HG03565 (cell line): ENCODE measurements around the gene JSRP1.

Experiments used
- ATAC-seq: cut with Tn5 transposase; IDR thresholded peaks from one replicate; pipeline ENCODE4 v1.9.1; 2021; ENCODE audit warnings: mild to moderate bottlenecking, moderate library complexity; ENCODE audit not compliant: unreplicated experiment

JSRP1 gene

GRCh38 chr19:2255982-2256685, at the start of gene JSRP1:
Gene JSRP1, minus strand, starts transcription at chr19:2256417. Its CDS starts 1,103 bp downstream, at chr19:2255314.
- ATAC-seq, result no peak

- ATAC-seq, result no peak
These were observed 49.4 kb upstream of the JSRP1 start for GRCh38 chr19:2305452-2306280.

DNA sequence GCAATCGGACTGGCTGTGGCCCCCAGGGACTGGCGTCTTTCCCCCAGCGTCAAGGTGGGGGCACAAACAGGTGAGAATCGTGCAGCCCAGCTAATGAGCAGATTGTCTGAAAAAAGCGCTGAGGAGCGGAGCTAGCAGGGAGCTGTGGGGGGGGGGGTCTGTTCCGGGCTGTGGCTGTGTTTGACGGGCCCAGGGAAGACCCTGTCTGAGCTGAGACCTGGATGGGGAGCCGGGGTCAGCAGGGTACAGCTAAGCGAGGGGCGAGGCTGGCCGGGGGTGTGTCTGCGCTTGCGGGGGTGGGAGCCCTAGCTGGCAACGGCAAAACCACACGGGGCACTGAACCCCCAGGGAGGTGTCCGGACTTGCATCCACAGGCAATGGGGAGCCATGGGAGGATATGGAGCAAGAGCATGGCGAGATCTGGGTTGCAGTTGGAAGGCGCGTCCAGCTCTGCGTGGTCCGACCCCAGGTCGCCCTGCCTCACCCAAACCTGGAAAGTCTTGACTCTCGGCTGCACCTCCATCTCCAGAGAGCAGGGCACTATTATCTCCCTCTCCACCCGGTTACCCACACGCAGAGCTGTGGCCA, 47.1 kb upstream of the JSRP1 start:
- ATAC-seq, result no peak

GRCh38 chr19:2302319-2303210, 46.3 kb upstream of the JSRP1 start:
- no peak for ATAC-seq

DNA sequence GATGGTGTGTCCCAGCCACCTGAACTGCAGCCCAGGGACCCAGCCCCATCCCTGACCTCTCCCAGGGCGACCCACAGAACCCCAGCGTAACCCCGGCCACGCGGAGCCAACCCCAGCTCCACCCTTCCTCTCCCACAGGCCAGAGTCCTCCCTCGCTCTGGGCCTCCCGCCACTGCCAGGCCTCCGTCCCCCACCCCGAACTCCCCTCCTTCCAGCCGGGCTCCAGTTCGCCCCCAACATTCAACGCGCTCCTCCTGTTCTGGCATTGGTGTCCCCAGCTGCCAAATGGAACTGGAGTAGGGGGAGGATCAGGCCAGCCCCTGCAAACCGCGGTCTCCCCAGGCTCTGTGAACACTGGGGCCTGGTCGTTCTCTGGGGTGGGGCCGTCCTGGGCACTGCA, 44.3 kb upstream of the JSRP1 start:
- ATAC-seq, result no peak

DNA sequence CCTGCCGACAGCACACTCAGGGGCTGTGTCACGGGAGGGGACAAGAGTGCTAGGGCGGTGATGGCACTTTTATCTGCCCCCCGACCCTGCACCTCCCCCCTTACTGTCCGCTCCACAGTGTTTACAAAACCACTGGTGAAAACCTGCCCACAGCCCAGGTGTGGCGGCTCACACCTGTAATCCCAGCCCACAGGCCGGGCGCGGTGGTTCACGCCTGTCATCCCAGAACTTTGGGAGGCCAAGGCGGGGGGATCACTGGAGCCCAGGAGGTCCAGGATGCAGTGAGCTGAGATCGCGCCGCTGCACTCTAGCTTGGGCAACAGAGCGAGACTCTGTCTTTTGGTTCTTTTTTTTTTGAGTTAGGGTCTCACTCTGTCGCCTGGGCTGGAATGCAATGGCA, 39.9 kb upstream of the JSRP1 start:
- ATAC-seq, result no peak

GRCh38 chr19:2294687-2295335, 38.6 kb upstream of the JSRP1 start:
- no peak for ATAC-seq

- ATAC-seq, result no peak
These were observed 35.1 kb upstream of the JSRP1 start for GRCh38 chr19:2291185-2291751.

- no peak for ATAC-seq
These were observed 34.4 kb upstream of the JSRP1 start for GRCh38 chr19:2290441-2291184.

GRCh38 chr19:2289714-2290435, 33.7 kb upstream of the JSRP1 start:
- ATAC-seq, result no peak

DNA sequence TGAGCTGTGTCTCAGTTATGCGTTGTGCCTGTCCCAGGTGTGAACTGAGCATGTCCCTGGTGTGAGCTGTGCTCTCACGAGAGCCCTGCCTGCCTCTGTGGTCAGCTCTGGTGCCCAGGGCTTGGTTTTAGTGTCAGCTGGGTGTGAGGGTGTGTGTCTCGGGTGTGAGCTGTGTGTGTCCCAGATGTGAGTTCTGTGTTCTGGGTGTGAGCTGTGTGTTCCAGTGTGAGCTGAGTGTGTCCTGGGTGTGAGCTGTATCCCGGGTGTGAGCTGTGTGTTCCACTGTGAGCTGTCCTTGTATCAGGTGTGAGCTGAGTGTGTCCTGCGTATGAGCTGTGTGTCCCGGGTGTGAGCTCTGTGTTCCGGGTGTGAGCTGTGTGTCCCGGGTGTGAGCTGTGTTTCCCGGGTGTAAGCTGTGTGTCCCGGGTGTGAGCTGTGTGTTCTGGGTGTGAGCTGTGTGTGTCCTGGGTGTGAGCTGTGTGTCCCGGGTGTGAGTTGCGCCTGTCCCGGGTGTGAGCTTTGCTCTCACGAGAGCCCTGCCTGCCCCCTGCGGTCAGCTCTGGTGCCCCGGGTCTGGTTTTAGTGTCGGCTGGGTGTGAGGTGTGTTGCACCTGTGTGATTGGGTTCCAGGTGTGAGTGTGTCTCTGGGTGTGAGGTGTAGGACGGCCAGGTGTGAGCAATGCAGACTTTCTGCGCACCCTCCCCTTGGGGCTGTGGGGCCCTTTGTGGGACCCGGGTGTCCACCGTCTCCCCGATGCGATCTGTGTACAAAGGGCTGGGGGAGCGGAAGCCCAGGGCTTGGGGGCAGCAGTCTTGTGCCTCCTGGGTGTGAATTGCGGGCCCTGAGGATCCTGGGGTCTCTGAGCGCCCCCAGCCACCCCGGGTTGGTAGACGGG, 32.8 kb upstream of the JSRP1 start:
- ATAC-seq, result no peak

- ATAC-seq, result no peak
These were observed 32.2 kb upstream of the JSRP1 start for GRCh38 chr19:2288338-2288817.

- ATAC-seq, result no peak
These were observed 31.5 kb upstream of the JSRP1 start for GRCh38 chr19:2287585-2288337.

DNA sequence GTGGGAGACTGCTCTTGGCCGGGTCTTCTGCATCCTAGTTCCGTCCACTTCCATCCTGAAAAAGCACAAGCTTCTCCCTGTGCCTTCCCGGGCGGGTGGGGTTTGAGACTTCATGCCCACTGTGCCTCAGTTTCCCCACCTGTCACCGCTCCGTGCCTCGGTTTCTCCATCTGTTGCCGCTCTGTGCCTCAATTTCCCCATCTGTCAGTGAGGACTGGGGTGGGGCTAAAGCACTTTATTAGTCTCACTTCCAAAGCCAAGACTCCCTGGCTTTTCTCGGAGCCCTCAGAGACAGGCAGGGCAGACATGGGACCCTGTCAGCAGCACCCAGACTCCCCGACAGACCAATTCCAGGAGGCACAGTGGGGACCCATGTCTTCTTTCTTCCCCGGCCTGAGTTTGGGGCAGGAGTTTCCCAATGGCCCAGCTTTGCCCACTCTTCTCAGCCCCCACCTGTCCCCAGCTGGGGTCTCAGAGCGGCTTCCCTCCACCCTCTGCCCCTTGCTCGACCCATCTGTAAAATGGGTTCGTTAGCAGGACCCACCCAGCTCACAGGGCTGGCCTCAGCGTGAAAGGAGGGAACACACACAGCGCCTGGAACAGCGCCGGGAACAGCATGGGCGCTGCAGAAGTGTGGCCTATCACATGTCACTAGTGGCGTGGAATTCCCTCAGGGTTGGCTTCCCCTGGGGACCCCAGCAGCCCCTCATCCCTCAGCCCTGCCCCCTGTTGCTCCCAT, 30.4 kb upstream of the JSRP1 start:
- no peak for ATAC-seq

- ATAC-seq, result no peak
These were observed 27.8 kb upstream of the JSRP1 start for GRCh38 chr19:2283835-2284507.

DNA sequence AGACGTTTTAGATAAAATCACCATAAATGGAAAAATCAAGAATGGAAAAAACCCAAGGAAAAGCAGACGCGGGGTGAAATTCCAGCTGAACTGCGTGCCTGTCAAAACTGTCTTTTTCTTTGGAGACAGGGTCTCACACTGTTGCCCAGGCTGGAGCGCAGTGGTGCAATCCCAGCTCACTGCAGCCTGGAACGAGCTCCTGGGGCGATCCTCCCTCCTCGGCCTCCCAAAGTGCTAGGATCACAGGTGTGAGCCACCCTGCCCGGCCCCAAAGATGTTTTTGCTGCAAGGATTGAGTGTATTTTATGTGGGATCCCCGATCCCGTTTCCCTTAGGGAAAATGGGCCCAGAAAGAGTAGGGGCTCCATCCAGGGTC, 26.6 kb upstream of the JSRP1 start:
- no peak for ATAC-seq
